ENCODE data around the gene TSSK6. TPM values are rescaled to one million over a fixed set of nuclear protein-coding genes. Genes with fewer than 3 reads are reported as not detected.

Gene TSSK6
- total and polyA plus RNA-seq, 11 donors, result 0.28 to 1.0 (median 0.54) TPM

DNA sequence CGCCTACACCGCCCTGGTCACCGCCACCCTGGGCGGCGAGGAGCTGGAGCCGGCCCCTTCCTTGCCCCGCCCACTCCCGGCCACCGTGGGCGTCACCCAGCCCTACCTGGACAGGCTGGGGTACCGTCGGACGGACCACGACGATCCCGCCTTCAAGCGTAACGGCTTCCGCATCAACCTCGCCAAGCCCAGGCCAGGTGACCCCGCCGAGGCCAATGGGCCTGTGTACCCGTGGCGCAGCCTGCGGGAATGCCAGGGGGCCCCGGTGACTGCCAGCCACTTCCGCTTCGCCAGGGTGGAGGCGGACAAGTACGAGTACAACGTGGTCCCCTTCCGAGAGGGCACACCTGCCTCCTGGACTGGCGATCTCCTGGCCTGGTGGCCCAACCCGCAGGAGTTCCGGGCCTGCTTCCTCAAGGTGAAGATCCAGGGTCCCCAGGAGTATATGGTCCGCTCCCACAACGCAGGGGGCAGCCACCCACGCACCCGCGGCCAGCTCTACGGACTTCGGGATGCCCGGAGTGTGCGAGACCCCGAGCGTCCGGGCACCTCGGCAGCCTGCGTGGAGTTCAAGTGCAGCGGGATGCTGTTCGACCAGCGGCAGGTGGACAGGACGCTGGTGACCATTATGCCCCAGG is 29.7 kb upstream of the TSSK6 start:
- peaks cover 0 to 44% (median 11%) of the 10 kb centered on the region in 12 donors for H3K4me1 ChIP-seq
- WGBS, 4 donors, result 88 to 95% (median 94%) methylated on average over 39 to 53 of the region's 53 CpGs
- H3K27me3 ChIP-seq, result peaks cover 12 to 63% (median 23%) of the 10 kb centered on the region in 9 donors
- H3K36me3 ChIP-seq, result no peaks in the 10 kb centered on the region
- DNase-seq (no peak), ATAC-seq (no peak)
- H3K9me3 ChIP-seq, result no peaks in the 10 kb centered on the region
- TF ChIP-seq POLR2A (IDR thresholded peaks at IDR 0.05), result no peak
- TF ChIP-seq, protein P1, sequence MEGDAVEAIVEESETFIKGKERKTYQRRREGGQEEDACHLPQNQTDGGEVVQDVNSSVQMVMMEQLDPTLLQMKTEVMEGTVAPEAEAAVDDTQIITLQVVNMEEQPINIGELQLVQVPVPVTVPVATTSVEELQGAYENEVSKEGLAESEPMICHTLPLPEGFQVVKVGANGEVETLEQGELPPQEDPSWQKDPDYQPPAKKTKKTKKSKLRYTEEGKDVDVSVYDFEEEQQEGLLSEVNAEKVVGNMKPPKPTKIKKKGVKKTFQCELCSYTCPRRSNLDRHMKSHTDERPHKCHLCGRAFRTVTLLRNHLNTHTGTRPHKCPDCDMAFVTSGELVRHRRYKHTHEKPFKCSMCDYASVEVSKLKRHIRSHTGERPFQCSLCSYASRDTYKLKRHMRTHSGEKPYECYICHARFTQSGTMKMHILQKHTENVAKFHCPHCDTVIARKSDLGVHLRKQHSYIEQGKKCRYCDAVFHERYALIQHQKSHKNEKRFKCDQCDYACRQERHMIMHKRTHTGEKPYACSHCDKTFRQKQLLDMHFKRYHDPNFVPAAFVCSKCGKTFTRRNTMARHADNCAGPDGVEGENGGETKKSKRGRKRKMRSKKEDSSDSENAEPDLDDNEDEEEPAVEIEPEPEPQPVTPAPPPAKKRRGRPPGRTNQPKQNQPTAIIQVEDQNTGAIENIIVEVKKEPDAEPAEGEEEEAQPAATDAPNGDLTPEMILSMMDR (IDR thresholded peaks at IDR 0.05), result no peak
- no peak overlapping the region for H3K4me3 ChIP-seq
- H3K27ac ChIP-seq, result no peak overlapping the region
- intact Hi-C loops (cut with DNase I), result no loop called here

GRCh38 chr19:19544257-19544953 is 29.1 kb upstream of the TSSK6 start:
- ATAC-seq, result no peak
- Histone ChIP-seq H3K27ac (no peak overlapping the region), H3K27me3 (peaks cover 18 to 66% (median 23%) of the 10 kb centered on the region in 9 donors), H3K9me3 (no peaks in the 10 kb centered on the region), H3K36me3 (no peaks in the 10 kb centered on the region), H3K4me1 (peaks cover 0 to 42% (median 12%) of the 10 kb centered on the region in 12 donors), H3K4me3 (no peak overlapping the region)
- TF ChIP-seq POLR2A (IDR thresholded peaks at IDR 0.05), result no peak
- TF ChIP-seq, protein P1 (IDR thresholded peaks at IDR 0.05), result no peak
- intact Hi-C loops (cut with DNase I), result no loop called here
- 88 to 95% (median 93%) methylated on average over 25 to 75 of the region's 75 CpGs for WGBS, 4 donors
- no peak for DNase-seq

DNA sequence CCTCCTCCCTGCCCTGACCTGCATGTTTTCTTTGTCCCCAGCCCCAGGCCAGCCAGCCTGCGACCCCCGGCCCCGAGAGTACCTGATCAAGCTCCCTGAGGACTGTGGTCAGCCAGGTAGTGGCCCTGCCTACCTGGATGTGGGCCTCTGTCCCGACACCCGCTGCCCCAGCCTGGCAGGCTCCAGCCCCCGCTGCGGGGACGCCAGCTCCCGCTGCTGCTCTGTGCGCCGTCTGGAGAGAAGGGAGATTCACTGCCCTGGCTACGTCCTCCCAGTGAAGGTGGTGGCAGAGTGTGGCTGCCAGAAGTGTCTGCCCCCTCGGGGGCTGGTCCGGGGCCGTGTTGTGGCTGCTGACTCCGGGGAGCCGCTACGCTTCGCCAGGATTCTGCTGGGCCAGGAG is 28.3 kb upstream of the TSSK6 start:
- peaks cover 22 to 74% (median 24%) of the 10 kb centered on the region in 9 donors for H3K27me3 ChIP-seq
- DNase-seq (no peak), ATAC-seq (no peak)
- intact Hi-C loops (cut with DNase I), result no loop called here
- no peaks in the 10 kb centered on the region for H3K36me3 ChIP-seq
- peaks cover 0 to 45% (median 13%) of the 10 kb centered on the region in 12 donors for H3K4me1 ChIP-seq
- WGBS, 4 donors, result 89 to 93% (median 92%) methylated on average over 11 to 19 of the region's 19 CpGs
- no peak overlapping the region for H3K4me3 ChIP-seq
- H3K9me3 ChIP-seq, result no peaks in the 10 kb centered on the region
- TF ChIP-seq, protein P1 (IDR thresholded peaks at IDR 0.05), result no peak
- no peak for TF ChIP-seq POLR2A (IDR thresholded peaks at IDR 0.05)
- no peak overlapping the region for H3K27ac ChIP-seq

- intact Hi-C loops (cut with DNase I), result no loop called here
- no peak overlapping the region for H3K27ac ChIP-seq
- DNase-seq (no peak), ATAC-seq (no peak)
- H3K4me3 ChIP-seq, result no peak overlapping the region
- TF ChIP-seq, protein P1 (IDR thresholded peaks at IDR 0.05), result no peak
- TF ChIP-seq POLR2A (IDR thresholded peaks at IDR 0.05), result no peak
- H3K36me3 ChIP-seq, result no peaks in the 10 kb centered on the region
- WGBS, 4 donors, result 89 to 95% (median 95%) methylated on average over 13 of the region's 13 CpGs
- H3K27me3 ChIP-seq, result peaks cover 23 to 79% (median 29%) of the 10 kb centered on the region in 9 donors
- H3K4me1 ChIP-seq, result peaks cover 3 to 46% (median 17%) of the 10 kb centered on the region in 12 donors
- H3K9me3 ChIP-seq, result no peaks in the 10 kb centered on the region
Measured at GRCh38 chr19:19543101-19543500, 27.8 kb upstream of the TSSK6 start.
